Aorta (tissue), 5 donors: ENCODE measurements around the gene BLOC1S5. TPM values are rescaled to one million over a fixed set of nuclear protein-coding genes. Genes with fewer than 3 reads are reported as not detected.

Experiments
- ATAC-seq: fragments of 200-7000 bp; cut with Tn5 transposase; one replicate; pipeline ENCODE4 v1.9.1; 2022; ENCODE audit warnings: moderate library complexity; ENCODE audit not compliant: low FRiP score
- DNase-seq, 2 donors: peaks; one replicate each; pipeline ENCODE4 v3.0.0-alpha.2; 2020
- H3K27ac ChIP-seq, 2 donors: one replicate each; pipeline ENCODE4 v1.5.1; 2013; ENCODE audit warnings: low read length in 2 of 2, mild to moderate bottlenecking in 2 of 2, moderate library complexity in 2 of 2, control low read depth in 1 of 2, inconsistent platforms in 1 of 2, low read depth in 1 of 2
- H3K27me3 ChIP-seq, 2 donors: one replicate each; pipeline ENCODE4 v1.6.1; 2013; ENCODE audit warnings: control low read depth in 1 of 2, low read length in 1 of 2, mild to moderate bottlenecking in 1 of 2, moderate library complexity in 1 of 2; ENCODE audit not compliant: insufficient read depth in 2 of 2, control insufficient read depth in 1 of 2
- H3K36me3 ChIP-seq, 2 donors: one replicate each; pipeline ENCODE4 v1.6.1; 2013; ENCODE audit warnings: control low read depth in 1 of 2, low read length in 1 of 2, mild to moderate bottlenecking in 1 of 2; ENCODE audit not compliant: insufficient read depth in 2 of 2, control insufficient read depth in 1 of 2
- H3K4me1 ChIP-seq, 2 donors: one replicate each; pipeline ENCODE4 v1.6.1; 2013; ENCODE audit warnings: low read length in 2 of 2, control low read depth in 1 of 2, mild to moderate bottlenecking in 1 of 2, moderate library complexity in 1 of 2; ENCODE audit not compliant: insufficient read depth in 2 of 2, control insufficient read depth in 1 of 2
- H3K4me3 ChIP-seq, 2 donors: one replicate each; pipeline ENCODE4 v1.5.1; 2013; ENCODE audit warnings: low read length in 2 of 2, control low read depth in 1 of 2, mild to moderate bottlenecking in 1 of 2
- H3K9me3 ChIP-seq: one replicate; pipeline ENCODE4 v1.6.1; 2013; ENCODE audit warnings: mild to moderate bottlenecking, low read length; ENCODE audit not compliant: control insufficient read depth
- WGBS, 2 donors: extraction: QIAGEN DNeasy Blood & Tissue Kit; methylation state at CpG; one replicate each; pipeline ENCODE4 v1.1.7; 2013; 5-methylcytosine and 5-hydroxymethylcytosine counted together
- intact Hi-C, 2 donors: fragments of 100-400 bp; cut with DNase I; formaldehyde crosslinking; loops; one replicate each; pipeline versions ENCODE4 v1.14.2 to v1.15.0; 2022
- polyA plus RNA-seq, 2 donors: library from polyadenylated mRNA; stranded (reverse); fragments of 200-250 nt; gene quantifications; one replicate each; pipeline ENCODE4 v1.2.3, GENCODE V29; 2013
- total RNA-seq, 2 donors: library from RNA; stranded (reverse); fragmentation: NEBNext Ultra II Directional; extraction: Animal tissue kit (Norgen Biotek cat#: 25700); gene quantifications; one replicate each; pipeline ENCODE4 v1.2.1, GENCODE V29; 2021
- donor health status: healthy with polysubstance abuse.
- donor health status: Bipolar disorder and iron deficiency.
- donor health status: DM: no; HTN: no; CAD: no.
- donor health status: DM: no; HTN: no; CAD: no.
- donor health status: DM: yes; HTN: yes; CAD: no.

Gene BLOC1S5
- total and polyA plus RNA-seq, 4 donors, result 7.6 to 24.0 (median 9.7) TPM

DNA sequence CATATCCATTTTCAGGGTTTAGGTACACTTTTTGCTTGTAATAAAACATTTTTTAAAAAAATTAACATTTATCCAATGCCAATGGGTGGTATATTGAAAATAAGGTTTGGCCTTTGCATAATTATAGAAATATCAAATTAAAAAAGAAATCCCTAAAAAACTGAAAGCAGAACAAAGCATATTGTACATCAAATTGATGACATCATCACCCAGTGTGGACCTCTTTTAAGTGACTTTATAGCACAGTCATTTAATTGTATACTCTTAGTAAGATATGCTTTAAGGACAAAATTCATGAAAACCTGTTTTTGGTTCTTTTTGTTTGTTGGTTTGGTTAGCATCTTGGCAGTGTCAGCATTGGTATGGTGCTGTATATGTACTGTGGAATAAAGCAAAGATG, 39.5 kb upstream of the BLOC1S5 start:
- ATAC-seq (no peak), DNase-seq (no peak)
- intact Hi-C loops, result loop anchor here in 1 of 2 donors (5.0 kb wide), 1 partner anchor 41 kb away; the partner anchor contains the start of gene BLOC1S5
- Histone ChIP-seq H3K27ac (no peak overlapping the region), H3K36me3 (no peaks in the 10 kb centered on the region), H3K4me1 (peaks cover 0 to 2% of the 10 kb centered on the region in 2 donors), H3K27me3 (no peaks in the 10 kb centered on the region), H3K4me3 (no peak overlapping the region), H3K9me3 (no peaks in the 10 kb centered on the region)

DNA sequence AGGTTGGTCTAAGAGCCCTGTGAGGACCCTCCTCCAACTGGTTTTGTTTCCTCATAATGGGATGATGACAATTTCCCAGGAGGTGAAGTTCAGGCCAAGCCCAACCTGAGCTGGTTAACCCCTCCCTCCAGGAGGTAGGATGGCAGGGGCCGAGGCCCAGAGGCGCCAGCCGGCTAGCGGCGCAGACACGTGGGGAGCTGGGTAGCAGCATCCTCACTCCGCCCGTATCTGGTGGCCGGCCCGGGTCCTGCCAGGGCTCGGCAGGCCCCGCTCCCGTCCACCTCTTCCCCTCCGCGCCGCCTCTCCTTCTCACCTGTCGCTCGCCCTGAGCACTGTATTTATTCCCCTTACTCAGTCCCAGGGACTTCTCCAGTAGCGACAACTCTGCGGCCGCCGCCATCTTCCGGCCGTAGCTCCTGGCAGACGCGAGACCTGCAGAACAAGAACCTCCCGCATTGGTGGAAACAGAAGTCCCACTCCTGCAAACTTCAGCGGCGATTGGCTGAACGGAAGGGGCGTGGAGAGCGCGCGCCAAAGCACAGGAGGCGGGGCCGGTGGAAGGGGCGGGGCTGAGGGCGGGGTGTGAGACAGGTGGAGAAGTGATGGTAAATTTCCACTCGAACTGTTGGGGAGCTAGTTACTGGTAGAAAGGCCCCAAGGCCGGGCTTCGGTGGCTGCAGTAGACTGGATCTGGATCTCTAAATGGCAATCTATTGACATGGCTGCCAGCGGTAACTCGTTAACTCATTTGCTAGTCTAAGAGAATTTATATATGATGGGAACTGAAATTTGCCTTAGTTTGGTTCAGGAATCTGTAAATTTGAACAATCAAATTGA, 38.2 kb upstream of the BLOC1S5 start, which contains the start of gene EEF1E1:
Gene EEF1E1, minus strand, starts transcription at position 427 of the 837 bp plus-strand sequence. Its CDS starts 27 bp downstream, at position 400.
- intact Hi-C loops, result loop anchor here in 1 of 2 donors (5.0 kb wide), 1 partner anchor 40 kb away; the partner anchor contains the start of gene BLOC1S5
- DNase-seq (peak; percentile 95 to 98), ATAC-seq (peak; percentile 98)
- peak within 1 kb of the TSS in 1 of 2 donors; percentile 31 for H3K27ac ChIP-seq
- H3K27me3 ChIP-seq, result no peaks in the 10 kb centered on the region
- H3K4me3 ChIP-seq, result peak within 1 kb of the TSS; percentile 51 to 83
- H3K9me3 ChIP-seq, result no peaks in the 10 kb centered on the region
- H3K36me3 ChIP-seq, result no peaks in the 10 kb centered on the region
- peaks cover 0 to 2% of the 10 kb centered on the region in 2 donors for H3K4me1 ChIP-seq
- WGBS, 2 donors, result 0 to 1% methylated on average over 43 of the region's 43 CpGs

GRCh38 chr6:8100159-8100854, 36.1 kb upstream of the BLOC1S5 start:
- Histone ChIP-seq H3K36me3 (peaks cover 3 to 4% of the 10 kb centered on the region in 2 donors), H3K27ac (no peak overlapping the region), H3K27me3 (no peaks in the 10 kb centered on the region), H3K4me3 (no peak overlapping the region), H3K4me1 (peaks cover 0 to 2% of the 10 kb centered on the region in 2 donors), H3K9me3 (no peaks in the 10 kb centered on the region)
- 90 to 91% methylated on average over 8 of the region's 8 CpGs for WGBS, 2 donors
- intact Hi-C loops, result loop anchor here in 1 of 2 donors (5.0 kb wide), 1 partner anchor 38 kb away; the partner anchor contains the start of gene BLOC1S5
- ATAC-seq (no peak), DNase-seq (no peak)

DNA sequence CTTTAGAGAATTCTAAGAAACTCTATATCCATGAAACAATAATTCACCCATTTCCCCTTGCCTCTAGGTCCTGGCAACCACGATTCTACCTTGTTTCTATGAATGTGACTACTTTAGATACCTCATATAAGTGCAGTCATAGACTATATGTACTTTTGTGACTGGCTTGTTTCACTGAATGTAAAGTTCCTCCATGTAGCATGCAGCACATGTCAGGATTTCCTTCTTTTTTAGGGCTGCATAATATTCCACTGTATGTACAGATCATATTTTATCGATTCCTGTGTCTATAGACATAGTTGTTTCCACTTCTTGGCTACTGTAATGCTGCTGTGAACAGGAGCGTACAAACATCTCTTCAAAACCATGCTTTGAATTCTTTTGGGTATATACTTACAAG, 26.5 kb upstream of the BLOC1S5 start:
- DNase-seq (no peak), ATAC-seq (no peak)
- Histone ChIP-seq H3K4me1 (peaks cover 0 to 4% of the 10 kb centered on the region in 2 donors), H3K36me3 (peaks cover under 1 to 2% of the 10 kb centered on the region in 2 donors), H3K27ac (no peak overlapping the region), H3K4me3 (no peak overlapping the region), H3K9me3 (no peaks in the 10 kb centered on the region), H3K27me3 (no peaks in the 10 kb centered on the region)
- intact Hi-C loops, result no loop called here
- WGBS, 2 donors, result 95 to 99% methylated on average over 3 of the region's 3 CpGs

GRCh38 chr6:8088886-8089285, 24.7 kb upstream of the BLOC1S5 start:
- Histone ChIP-seq H3K4me1 (peaks cover 4 to 5% of the 10 kb centered on the region in 2 donors), H3K27ac (peak overlapping the region; percentile 61 to 72), H3K9me3 (no peaks in the 10 kb centered on the region), H3K27me3 (no peaks in the 10 kb centered on the region), H3K36me3 (no peaks in the 10 kb centered on the region), H3K4me3 (no peak overlapping the region)
- DNase-seq, result no peak
- WGBS, 2 donors, result 4 to 7% methylated on average over 2 of the region's 2 CpGs
- ATAC-seq, result no peak
- intact Hi-C loops, result loop anchor here in 1 of 2 donors (5.0 kb wide), 1 partner anchor 93 kb away; no protein-coding TSS in a partner anchor

DNA sequence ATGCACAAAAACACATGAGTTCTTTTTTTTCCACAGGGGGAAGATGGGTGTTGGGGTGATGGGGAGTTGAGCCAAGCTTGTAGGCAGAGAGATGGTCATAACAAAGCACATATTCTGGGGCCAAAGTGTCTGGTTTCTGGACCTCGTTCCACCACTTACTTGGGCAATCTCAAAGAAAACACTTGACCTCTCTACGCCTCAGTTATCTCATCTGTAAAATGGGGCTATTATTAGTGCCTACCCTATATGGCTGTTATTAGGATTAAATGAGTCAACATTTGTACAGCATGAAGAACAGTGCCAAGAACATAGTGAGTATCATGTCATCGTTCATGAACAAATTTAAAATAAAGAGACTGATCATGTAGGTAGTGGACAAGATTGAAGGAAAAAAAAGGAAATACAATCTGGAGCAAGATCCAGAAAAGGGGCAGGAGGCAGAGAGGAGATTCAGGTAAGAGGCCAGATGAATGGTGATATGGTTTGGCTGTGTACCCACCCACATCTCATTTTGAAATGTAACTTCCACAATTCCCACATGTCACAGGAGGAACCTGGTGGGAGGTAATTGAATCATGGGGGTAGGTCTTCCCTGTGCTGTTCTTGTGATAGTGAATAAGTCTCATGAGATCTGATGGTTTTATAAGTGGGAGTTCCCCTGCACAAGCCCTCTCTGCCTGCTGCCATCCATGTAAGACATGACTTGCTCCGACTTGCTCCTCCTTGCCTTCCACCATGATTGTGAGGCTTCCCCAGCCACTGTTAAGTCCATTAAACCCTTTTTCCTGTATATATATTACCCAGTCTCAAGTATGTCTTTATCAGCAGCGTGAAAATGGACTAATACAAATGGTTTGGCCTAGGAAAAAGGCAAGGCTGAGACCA, 23.9 kb upstream of the BLOC1S5 start:
- 44 to 69% methylated on average over 5 of the region's 5 CpGs for WGBS, 2 donors

DNA sequence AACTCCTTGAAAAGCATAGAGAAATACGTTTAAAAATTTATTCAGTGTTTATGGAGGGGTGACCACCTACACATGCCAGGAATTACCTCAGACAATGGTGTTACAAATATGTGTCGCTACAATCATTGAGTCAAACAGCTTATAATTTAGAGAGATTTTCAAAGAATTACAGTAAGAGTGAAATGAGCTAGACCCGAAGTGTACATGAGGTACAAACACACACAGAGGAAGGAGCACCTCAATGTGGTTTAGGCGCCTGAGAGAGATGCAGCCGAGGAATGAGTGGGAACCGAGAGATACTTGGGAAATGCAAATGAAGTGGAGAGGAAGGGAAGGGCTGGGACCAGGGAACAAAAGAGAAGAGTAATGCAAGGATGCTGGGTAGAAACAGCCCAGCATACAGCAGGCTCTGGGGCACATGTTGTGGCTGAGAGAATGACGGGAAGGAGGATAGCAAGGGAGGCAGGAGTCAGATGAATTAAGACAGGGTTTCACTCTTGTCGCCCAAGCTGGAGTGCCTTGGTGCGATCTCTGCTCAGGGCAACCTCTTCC, 22.6 kb upstream of the BLOC1S5 start:
- Histone ChIP-seq H3K36me3 (no peaks in the 10 kb centered on the region), H3K9me3 (no peaks in the 10 kb centered on the region), H3K27ac (peak overlapping the region in 1 of 2 donors; percentile 25), H3K4me1 (peaks cover 4 to 5% of the 10 kb centered on the region in 2 donors), H3K27me3 (no peaks in the 10 kb centered on the region), H3K4me3 (no peak overlapping the region)
- DNase-seq (no peak), ATAC-seq (no peak)
- 91% methylated on average over 9 of the region's 9 CpGs for WGBS, 2 donors
- intact Hi-C loops, result loop anchor here in 1 of 2 donors (5.0 kb wide), 1 partner anchor 95 kb away; no protein-coding TSS in a partner anchor

More for the DNA sequence above, 23.9 kb upstream of the BLOC1S5 start:
- H3K27me3 ChIP-seq, result no peaks in the 10 kb centered on the region
- no peaks in the 10 kb centered on the region for H3K9me3 ChIP-seq
- H3K36me3 ChIP-seq, result no peaks in the 10 kb centered on the region
- H3K4me3 ChIP-seq, result no peak overlapping the region
- ATAC-seq (no peak), DNase-seq (no peak)
- peak overlapping the region; percentile 61 to 72 for H3K27ac ChIP-seq
- intact Hi-C loops, result loop anchor here in 1 of 2 donors (5.0 kb wide), 1 partner anchor 94 kb away; no protein-coding TSS in a partner anchor
- peaks cover 4 to 5% of the 10 kb centered on the region in 2 donors for H3K4me1 ChIP-seq
